A549 (cell line): ENCODE data around the gene UVRAG. TPM values are rescaled to one million over a fixed set of nuclear protein-coding genes. Genes with fewer than 3 reads are reported as not detected.

Source experiments
- ATAC-seq, 2 experiments: fragments of 200-7000 bp in 1 of 2; fragments of >200 bp in 1 of 2; cut with Nextera tagmentation in 1 of 2; cut with Tn5 transposase in 1 of 2; 3 replicates each; pipeline versions ENCODE4 v1.8.0 to v1.9.1; 2018 to 2020; ENCODE audit warnings: mild to moderate bottlenecking in 1 of 2, moderate library complexity in 1 of 2
- CTCF ChIA-PET: fragments of 300-600 bp; sonication (Branson Sonifier 250); formaldehyde crosslinking; extraction: SDS; loops from one replicate; lab custom pipeline; 2021; ENCODE audit warnings: antibody characterized with exemption, inconsistent platforms; lab: Yijun Ruan, JAX
- POLR2A ChIA-PET: fragments of 350-600 bp; formaldehyde crosslinking; extraction: SDS; loops from one replicate; lab custom pipeline; 2021; ENCODE audit warnings: antibody characterized with exemption, inconsistent platforms; lab: Yijun Ruan, JAX
- DNase-seq, 2 experiments: peaks; one replicate each; pipeline versions ENCODE4 v3.0.0 to v3.0.0-alpha.2; 2011 to 2016; ENCODE audit warnings: low read depth in 1 of 2, low spot score in 1 of 2
- FAIRE-seq: peaks from 2 replicates; lab custom pipeline; 2011; peaks lifted over from hg19 to GRCh38; lab: Jason Lieb, UNC
- H3K27ac ChIP-seq, 2 experiments: fragments of >200 bp; sonication (Bioruptor Twin); formaldehyde crosslinking; 3 replicates each; pipeline ENCODE4 v1.5.1; 2016 to 2017
- H3K4me1 ChIP-seq: fragments of >200 bp; sonication (Bioruptor Twin); formaldehyde crosslinking; 3 replicates; pipeline ENCODE4 v1.6.1; 2016
- H3K4me2 ChIP-seq: fragments of >200 bp; sonication (Bioruptor Twin); formaldehyde crosslinking; 3 replicates; pipeline ENCODE4 v1.6.1; 2016
- H3K4me3 ChIP-seq: fragments of >200 bp; sonication (Bioruptor Twin); formaldehyde crosslinking; 3 replicates; pipeline ENCODE4 v1.5.1; 2016
- H3K9me3 ChIP-seq: fragments of >200 bp; sonication (Bioruptor Twin); formaldehyde crosslinking; 3 replicates; pipeline ENCODE4 v1.6.1; 2016
- CBX2 ChIP-seq: fragments of 200-600 bp; sonication (generic); IDR thresholded peaks from 2 replicates; pipeline ENCODE4 v1.6.1; 2016; ENCODE audit warnings: low read depth, mild to moderate bottlenecking, borderline replicate concordance
- CBX8 ChIP-seq: fragments of 200-600 bp; sonication (generic); IDR thresholded peaks from 2 replicates; pipeline ENCODE4 v1.6.1; 2016
- CEBPB ChIP-seq, 2 experiments: fragments of >200 bp in 1 of 2; sonication (Bioruptor Twin) in 1 of 2; formaldehyde crosslinking in 1 of 2; IDR thresholded peaks; 2 replicates each; pipeline ENCODE4 v1.6.1; 2012 to 2016
- EHMT2 ChIP-seq: fragments of 200-600 bp; sonication (generic); IDR thresholded peaks from 2 replicates; pipeline ENCODE4 v1.6.1; 2016; ENCODE audit warnings: antibody characterized with exemption, low read depth, mild to moderate bottlenecking, moderate library complexity
- HDAC2 ChIP-seq: fragments of 200-600 bp; sonication (generic); IDR thresholded peaks from 2 replicates; pipeline ENCODE4 v1.6.1; 2016
- HOXA7 ChIP-seq: fragments of 250-450 bp; sonication (Bioruptor Pico); IDR thresholded peaks from 2 replicates; pipeline ENCODE4 v1.5.0; 2020; ENCODE audit warnings: mild to moderate bottlenecking, moderate library complexity
- HOXB13 ChIP-seq: fragments of 250-450 bp; sonication (Bioruptor Pico); IDR thresholded peaks from 2 replicates; pipeline ENCODE4 v1.5.0; 2020; ENCODE audit warnings: low read depth, mild to moderate bottlenecking, moderate library complexity
- JUN ChIP-seq, 2 experiments: fragments of >200 bp; sonication (Bioruptor Twin); formaldehyde crosslinking; IDR thresholded peaks; 2 replicates in 1 of 2; 3 replicates in 1 of 2; pipeline ENCODE4 v1.6.1; 2016 to 2017
- JUNB ChIP-seq: fragments of >200 bp; sonication (Bioruptor Twin); formaldehyde crosslinking; IDR thresholded peaks from 2 replicates; pipeline ENCODE4 v1.6.1; 2016
- MAZ ChIP-seq: fragments of 150-350 bp; IDR thresholded peaks from 2 replicates; pipeline ENCODE4 v1.6.1; 2014; ENCODE audit warnings: antibody characterized with exemption, low read depth, low read length, borderline replicate concordance
- NFE2L2 ChIP-seq: fragments of 150-350 bp; conservative IDR thresholded peaks from 2 replicates; pipeline ENCODE4 v1.6.1; 2014; ENCODE audit warnings: low read length
- RNF2 ChIP-seq: fragments of 200-600 bp; sonication (generic); IDR thresholded peaks from 2 replicates; pipeline ENCODE4 v1.6.1; 2016; ENCODE audit warnings: low read depth, mild to moderate bottlenecking, antibody characterized with exemption, moderate library complexity, borderline replicate concordance
- ZC3H11A ChIP-seq: fragments of 450-650 bp; IDR thresholded peaks from 2 replicates; pipeline ENCODE4 v1.6.1; 2014; ENCODE audit warnings: antibody characterized with exemption, mild to moderate bottlenecking
- ZFP36 ChIP-seq: fragments of 450-650 bp; IDR thresholded peaks from 2 replicates; pipeline ENCODE4 v1.6.1; 2014; ENCODE audit warnings: borderline replicate concordance; ENCODE audit not compliant: partially characterized antibody
- ZNF302 ChIP-seq: fragments of 250-450 bp; sonication (Bioruptor Pico); IDR thresholded peaks from 2 replicates; pipeline ENCODE4 v1.9.0; 2021; ENCODE audit warnings: inconsistent platforms, mild to moderate bottlenecking, moderate library complexity
- ZSCAN20 ChIP-seq: fragments of 250-450 bp; sonication (Bioruptor Pico); IDR thresholded peaks from 2 replicates; pipeline ENCODE4 v1.8.0; 2022; ENCODE audit warnings: mild to moderate bottlenecking, moderate library complexity
- WGBS: methylation state at CpG from one replicate; pipeline ENCODE4 v1.1.6; 2017; ENCODE audit errors: missing lambda C conversion rate; 5-methylcytosine and 5-hydroxymethylcytosine counted together
- polyA plus RNA-seq, 4 experiments: library from polyadenylated mRNA; depleted of rRNA in 3 of 4; stranded (reverse); fragments of >200 nt; fragmentation: RNase III in 1 of 4; extraction: RNeasy Plus Mini Kit Qiagen cat#74134 plus additional on column Dnase treatment in 1 of 4; gene quantifications; 2 replicates in 3 of 4; 3 replicates in 1 of 4; pipeline ENCODE4 v1.2.3, GENCODE V29; 2011 to 2017
- TF ChIP-seq, protein P1 (sequence below): IDR thresholded peaks from 2 replicates; pipeline ENCODE4 v1.6.1; 2012
- TF ChIP-seq, protein P2 (sequence below): fragments of 250-450 bp; sonication (Bioruptor Pico); IDR thresholded peaks from 2 replicates; pipeline ENCODE4 v1.5.0; 2020; ENCODE audit warnings: low read depth, mild to moderate bottlenecking, moderate library complexity
- TF ChIP-seq, protein P3 (sequence below): IDR thresholded peaks from 2 replicates; pipeline ENCODE4 v1.6.1; 2012

Gene UVRAG
- polyA plus RNA-seq, 2 of the 4 experiments (the other 2 are of a cell fraction), result 6.1 to 14.1 TPM

DNA sequence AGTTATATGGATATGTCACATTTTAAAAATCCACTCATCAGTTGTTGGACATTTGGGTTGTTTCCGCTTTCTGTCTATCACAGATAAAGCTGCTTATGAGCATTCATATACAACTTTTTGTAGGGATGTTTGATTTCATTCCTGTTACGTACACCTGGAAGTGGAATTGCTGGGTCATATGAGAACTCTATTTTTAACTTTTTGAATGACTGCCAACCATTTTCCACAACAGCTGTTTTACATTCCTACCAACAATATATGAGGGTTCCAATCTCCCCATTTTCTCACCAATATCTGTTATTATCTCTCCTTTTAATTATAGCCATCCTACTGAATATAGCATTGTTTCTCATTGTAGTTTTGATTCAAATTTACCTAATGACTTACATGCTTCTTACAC, 172.0 kb downstream of the UVRAG start (continued):
- TF ChIP-seq, protein P1, sequence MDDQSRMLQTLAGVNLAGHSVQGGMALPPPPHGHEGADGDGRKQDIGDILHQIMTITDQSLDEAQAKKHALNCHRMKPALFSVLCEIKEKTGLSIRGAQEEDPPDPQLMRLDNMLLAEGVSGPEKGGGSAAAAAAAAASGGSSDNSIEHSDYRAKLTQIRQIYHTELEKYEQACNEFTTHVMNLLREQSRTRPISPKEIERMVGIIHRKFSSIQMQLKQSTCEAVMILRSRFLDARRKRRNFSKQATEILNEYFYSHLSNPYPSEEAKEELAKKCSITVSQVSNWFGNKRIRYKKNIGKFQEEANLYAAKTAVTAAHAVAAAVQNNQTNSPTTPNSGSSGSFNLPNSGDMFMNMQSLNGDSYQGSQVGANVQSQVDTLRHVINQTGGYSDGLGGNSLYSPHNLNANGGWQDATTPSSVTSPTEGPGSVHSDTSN, result no peak

DNA sequence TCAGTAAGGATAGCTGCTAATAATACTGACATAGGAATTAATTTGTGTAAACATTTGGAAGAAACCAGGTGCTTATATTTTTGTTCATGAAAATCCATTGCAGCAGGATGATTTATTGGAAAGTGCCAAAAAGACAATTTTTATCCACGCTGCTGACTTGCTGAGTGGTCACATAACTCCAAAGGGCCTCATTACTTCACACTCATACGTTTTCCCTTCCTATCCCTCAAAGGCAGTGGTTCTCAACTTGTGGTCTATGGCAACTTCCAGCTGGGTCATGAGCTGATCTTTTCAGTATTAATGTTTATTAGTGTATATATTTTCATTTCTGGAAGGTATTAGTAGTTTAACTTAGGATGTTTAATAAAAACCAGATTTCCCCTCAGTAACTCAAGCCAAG, 178.1 kb downstream of the UVRAG start:
- 96% methylated on average over 2 of the region's 2 CpGs for WGBS
- no peak overlapping the region for H3K4me3 ChIP-seq
- TF ChIP-seq, protein P2, sequence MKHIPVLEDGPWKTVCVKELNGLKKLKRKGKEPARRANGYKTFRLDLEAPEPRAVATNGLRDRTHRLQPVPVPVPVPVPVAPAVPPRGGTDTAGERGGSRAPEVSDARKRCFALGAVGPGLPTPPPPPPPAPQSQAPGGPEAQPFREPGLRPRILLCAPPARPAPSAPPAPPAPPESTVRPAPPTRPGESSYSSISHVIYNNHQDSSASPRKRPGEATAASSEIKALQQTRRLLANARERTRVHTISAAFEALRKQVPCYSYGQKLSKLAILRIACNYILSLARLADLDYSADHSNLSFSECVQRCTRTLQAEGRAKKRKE (CRISPR knock-in tag), result no peak
- no peak for TF ChIP-seq ZC3H11A
- no peak for TF ChIP-seq EHMT2
- no peak for TF ChIP-seq CBX2
- TF ChIP-seq, protein P3, sequence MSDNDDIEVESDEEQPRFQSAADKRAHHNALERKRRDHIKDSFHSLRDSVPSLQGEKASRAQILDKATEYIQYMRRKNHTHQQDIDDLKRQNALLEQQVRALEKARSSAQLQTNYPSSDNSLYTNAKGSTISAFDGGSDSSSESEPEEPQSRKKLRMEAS, result no peak
- TF ChIP-seq CBX8, result no peak
- no peak for TF ChIP-seq ZFP36
- TF ChIP-seq ZSCAN20 (CRISPR knock-in tag), result no peak
- no peaks in the 10 kb centered on the region for H3K4me1 ChIP-seq
- ChIA-PET POLR2A (no interaction called here), CTCF (interaction anchor here (1.0 kb wide), 2 partner anchors 21 to 159 kb away, joined by 3 read pairs; no protein-coding TSS in a partner anchor)
- H3K27ac ChIP-seq, result no peak overlapping the region
- H3K9me3 ChIP-seq, result no peaks in the 10 kb centered on the region
- FAIRE-seq, result no peak
- DNase-seq, result no peak
- ATAC-seq, result no peak
- no peak overlapping the region for H3K4me2 ChIP-seq

DNA sequence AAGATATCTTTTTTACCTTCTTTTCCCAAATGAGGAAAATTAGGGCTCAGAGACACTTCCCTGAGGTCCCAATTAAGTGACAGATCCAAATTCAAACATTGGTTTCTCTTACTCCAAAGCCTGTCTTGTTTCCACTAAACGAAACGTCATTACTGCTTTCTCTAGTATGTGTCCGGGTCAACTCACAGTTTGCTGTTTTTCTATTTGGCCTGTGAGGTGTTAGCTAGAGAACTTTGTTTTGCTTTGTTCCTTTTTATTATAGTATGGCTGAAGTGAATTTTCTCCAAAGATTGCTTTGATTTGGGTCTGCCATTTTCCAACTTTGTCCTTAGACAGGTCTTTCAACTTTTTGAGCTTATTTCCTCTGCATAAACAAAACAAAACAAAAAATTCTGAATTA, 179.6 kb downstream of the UVRAG start:
- no peak for ATAC-seq
- ChIA-PET CTCF (interaction anchor here (0.6 to 1.3 kb wide), 7 partner anchors 9 to 711 kb away, joined by 3 to 6 read pairs (median 3); no protein-coding TSS in a partner anchor), POLR2A (no interaction called here)
- 95% methylated on average over 3 of the region's 3 CpGs for WGBS
- FAIRE-seq, result no peak
- Histone ChIP-seq H3K4me2 (no peak overlapping the region), H3K4me1 (no peaks in the 10 kb centered on the region), H3K9me3 (no peaks in the 10 kb centered on the region), H3K27ac (no peak overlapping the region), H3K4me3 (no peak overlapping the region)
- TF ChIP-seq JUN (IDR thresholded peaks at IDR 0.05) (no peak), MAZ (no peak), JUNB (no peak), ZNF302 (no peak), HOXA7 (CRISPR knock-in tag) (no peak), HOXB13 (no peak), CEBPB (IDR thresholded peaks at IDR 0.05) (no peak), HDAC2 (no peak), RNF2 (no peak), NFE2L2 (no peak)
- TF ChIP-seq, protein P3, result no peak
- TF ChIP-seq, protein P2 (CRISPR knock-in tag), result no peak
- no peak for DNase-seq
